A673 (cell line): ENCODE data around the gene ITGA11. TPM values are rescaled to one million over a fixed set of nuclear protein-coding genes. Genes with fewer than 3 reads are reported as not detected.

Experiments
- BruUV-seq: library from RNA; stranded (reverse); fragments of 400-500 nt; replicated peaks from 2 replicates; lab custom pipeline; 2021; lab: Mats Ljungman, UMichigan
- CTCF ChIA-PET: fragments of 300-600 bp; sonication (Branson Sonifier 250); formaldehyde crosslinking; loops from one replicate; lab custom pipeline; 2022; ENCODE audit warnings: antibody characterized with exemption; lab: Charles Lee
- POLR2A ChIA-PET: fragments of 300-600 bp; sonication (Branson Sonifier 250); formaldehyde crosslinking; loops from one replicate; lab custom pipeline; 2022; ENCODE audit warnings: antibody characterized with exemption; ENCODE audit not compliant: low non-redundant PET; lab: Charles Lee
- DNase-seq: peaks from one replicate; pipeline ENCODE4 v3.0.0-alpha.2; 2015; ENCODE audit warnings: low spot score
- H3K27ac ChIP-seq: fragments of 200-600 bp; sonication (generic); 2 replicates; pipeline ENCODE4 v1.5.1; 2016; ENCODE audit warnings: mixed run types, low read depth, mild to moderate bottlenecking, mixed read lengths, antibody characterized with exemption, low read length; ENCODE audit not compliant: poor library complexity, severe bottlenecking
- H3K27me3 ChIP-seq: fragments of 200-600 bp; sonication (generic); replicated peaks from 2 replicates; pipeline ENCODE4 v1.6.1; 2017; ENCODE audit warnings: mixed run types, low read depth, mild to moderate bottlenecking, mixed read lengths, antibody characterized with exemption, low read length; ENCODE audit not compliant: insufficient read depth, poor library complexity
- H3K36me3 ChIP-seq: fragments of 200-600 bp; sonication (generic); 2 replicates; pipeline ENCODE4 v1.6.1; 2016; ENCODE audit warnings: mixed run types, mild to moderate bottlenecking, mixed read lengths, antibody characterized with exemption, low read length; ENCODE audit not compliant: insufficient read depth, poor library complexity, severe bottlenecking
- H3K4me1 ChIP-seq: fragments of 200-600 bp; sonication (generic); 2 replicates; pipeline ENCODE4 v1.6.1; 2017; ENCODE audit warnings: mixed run types, mild to moderate bottlenecking, mixed read lengths, antibody characterized with exemption, low read length; ENCODE audit not compliant: insufficient read depth, poor library complexity, severe bottlenecking
- H3K4me3 ChIP-seq: fragments of 200-600 bp; sonication (generic); 2 replicates; pipeline ENCODE4 v1.5.1; 2016; ENCODE audit warnings: low read depth, mixed run types, mild to moderate bottlenecking, mixed read lengths, low read length; ENCODE audit not compliant: poor library complexity, severe bottlenecking
- H3K9me3 ChIP-seq: fragments of 200-600 bp; sonication (generic); 2 replicates; pipeline ENCODE4 v1.6.1; 2016; ENCODE audit warnings: mixed run types, low read depth, mild to moderate bottlenecking, mixed read lengths, antibody characterized with exemption, low read length; ENCODE audit not compliant: poor library complexity, severe bottlenecking
- CTCF ChIP-seq: fragments of 300-800, 200-600 bp; sonication (generic); conservative IDR thresholded peaks from 2 replicates; pipeline ENCODE4 v1.5.1; 2017; ENCODE audit warnings: low read depth, mild to moderate bottlenecking, antibody characterized with exemption, low read length, moderate library complexity, mixed read lengths
- EZH2 ChIP-seq: fragments of 200-600 bp; sonication (generic); IDR thresholded peaks from 2 replicates; pipeline ENCODE4 v1.6.1; 2017; ENCODE audit warnings: borderline replicate concordance, low read depth, mild to moderate bottlenecking, mixed read lengths, antibody characterized with exemption, low read length; ENCODE audit not compliant: poor library complexity, severe bottlenecking
- intact Hi-C: fragments of 100-400 bp; cut with micrococcal nuclease; formaldehyde crosslinking; loops from one replicate; pipeline ENCODE4 v1.10.0; 2022; ENCODE audit not compliant: unreplicated experiment
- total RNA-seq: library from RNA; stranded (reverse); gene quantifications from 2 replicates; pipeline ENCODE4 v1.2.3, GENCODE V29; 2021

The ITGA11 gene
- total RNA-seq, 1 experiment from 2014 or later: 0.45 TPM

GRCh38 chr15:68292157-68292781 lies 139.7 kb downstream of the ITGA11 start:
- Histone ChIP-seq H3K4me1 (peaks cover 3% of the 10 kb centered on the region), H3K27ac (no peak overlapping the region), H3K4me3 (no peak overlapping the region), H3K9me3 (no peaks in the 10 kb centered on the region), H3K36me3 (peaks cover 31% of the 10 kb centered on the region), H3K27me3 (no peaks in the 10 kb centered on the region)
- intact Hi-C loops: no loop called here
- TF ChIP-seq CTCF (no peak), EZH2 (no peak)
- ChIA-PET POLR2A (no interaction called here), CTCF (no interaction called here)
- no TSS peak for BruUV-seq
- no peak for DNase-seq

DNA sequence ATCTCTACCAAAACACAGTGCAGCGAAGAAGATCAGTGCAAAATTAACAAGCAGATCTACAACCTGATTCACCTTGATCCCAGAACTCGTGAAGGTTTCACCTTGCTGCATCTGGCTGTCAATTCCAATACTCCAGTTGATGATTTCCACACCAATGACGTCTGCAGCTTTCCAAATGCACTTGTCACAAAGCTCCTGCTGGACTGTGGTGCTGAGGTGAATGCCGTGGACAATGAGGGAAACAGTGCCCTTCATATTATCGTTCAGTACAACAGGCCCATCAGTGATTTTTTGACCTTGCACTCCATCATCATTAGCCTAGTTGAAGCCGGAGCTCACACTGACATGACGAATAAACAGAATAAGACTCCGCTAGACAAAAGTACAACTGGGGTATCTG lies 141.2 kb downstream of the ITGA11 start:
- no peak for TF ChIP-seq EZH2
- TF ChIP-seq CTCF: no peak
- POLR2A ChIA-PET: no interaction called here
- Histone ChIP-seq H3K4me1 (peaks cover 3% of the 10 kb centered on the region), H3K36me3 (peaks cover 31% of the 10 kb centered on the region), H3K4me3 (no peak overlapping the region), H3K9me3 (no peaks in the 10 kb centered on the region), H3K27ac (no peak overlapping the region), H3K27me3 (no peaks in the 10 kb centered on the region)
- no TSS peak for BruUV-seq
- CTCF ChIA-PET: no interaction called here
- intact Hi-C loops: no loop called here
- DNase-seq: no peak

DNA sequence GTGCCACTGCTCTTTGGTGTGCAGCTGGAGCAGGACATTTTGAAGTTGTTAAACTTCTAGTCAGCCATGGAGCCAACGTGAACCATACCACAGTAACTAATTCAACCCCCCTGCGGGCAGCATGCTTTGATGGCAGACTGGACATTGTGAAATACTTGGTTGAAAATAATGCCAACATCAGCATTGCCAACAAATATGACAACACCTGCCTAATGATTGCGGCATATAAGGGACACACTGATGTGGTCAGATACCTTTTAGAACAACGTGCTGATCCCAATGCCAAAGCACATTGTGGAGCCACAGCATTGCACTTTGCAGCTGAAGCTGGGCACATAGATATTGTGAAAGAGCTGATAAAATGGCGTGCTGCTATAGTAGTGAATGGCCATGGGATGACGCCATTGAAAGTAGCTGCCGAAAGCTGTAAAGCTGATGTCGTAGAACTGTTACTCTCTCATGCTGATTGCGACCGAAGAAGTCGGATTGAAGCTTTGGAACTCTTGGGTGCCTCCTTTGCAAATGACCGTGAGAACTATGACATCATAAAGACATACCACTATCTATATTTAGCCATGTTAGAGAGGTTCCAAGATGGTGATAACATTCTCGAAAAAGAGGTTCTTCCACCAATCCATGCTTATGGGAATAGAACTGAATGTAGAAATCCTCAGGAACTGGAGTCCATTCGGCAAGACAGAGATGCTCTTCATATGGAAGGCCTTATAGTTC lies 142.2 kb downstream of the ITGA11 start:
- Histone ChIP-seq H3K36me3 (peaks cover 40% of the 10 kb centered on the region), H3K27me3 (no peaks in the 10 kb centered on the region), H3K27ac (no peak overlapping the region), H3K9me3 (peaks cover 4% of the 10 kb centered on the region), H3K4me1 (peaks cover 3% of the 10 kb centered on the region), H3K4me3 (no peak overlapping the region)
- TF ChIP-seq EZH2 (no peak), CTCF (no peak)
- ChIA-PET POLR2A (interaction anchor here (1.2 kb wide), 1 partner anchor 12 kb away, joined by 3 read pairs; the partner anchor contains the start of gene FEM1B), CTCF (no interaction called here)
- intact Hi-C loops: no loop called here
- BruUV-seq: no TSS peak
- no peak for DNase-seq
